CD4-positive, alpha-beta T cell treated with Interleukin-4 for 1 hour (primary cell): ENCODE measurements around the gene CPLX1.
"Not testable (repeated sequence)": the region's sequence is repeated elsewhere in the genome, so short reads cannot be mapped to it uniquely, and the experiment has no call there.

ENCODE experiments used
- DNase-seq, 2 donors: peaks; one replicate each; pipeline ENCODE4 v3.0.0-alpha.2; 2020 to 2022

CPLX1 gene

GRCh38 chr4:790466-790820, 35.5 kb downstream of the CPLX1 start:
- DNase-seq = no peak

GRCh38 chr4:789571-790465, 36.1 kb downstream of the CPLX1 start:
- no peak for DNase-seq

GRCh38 chr4:788636-789297, 37.2 kb downstream of the CPLX1 start:
- no peak for DNase-seq

- DNase-seq = no peak
These were observed 37.8 kb downstream of the CPLX1 start for GRCh38 chr4:788006-788635.

- DNase-seq = no peak
These were observed 38.4 kb downstream of the CPLX1 start for GRCh38 chr4:787561-787981.

GRCh38 chr4:786861-787300, 39.0 kb downstream of the CPLX1 start:
- DNase-seq = no peak

GRCh38 chr4:786074-786741, 39.7 kb downstream of the CPLX1 start:
- no peak for DNase-seq

GRCh38 chr4:785332-786073, 40.4 kb downstream of the CPLX1 start:
- no peak for DNase-seq

- no peak for DNase-seq
These were observed 41.3 kb downstream of the CPLX1 start for GRCh38 chr4:784401-785331.

- DNase-seq = peak; percentile 99 to 100
These were observed 44.3 kb downstream of the CPLX1 start for GRCh38 chr4:781493-782216.

- no peak for DNase-seq
These were observed 45.0 kb downstream of the CPLX1 start for GRCh38 chr4:780716-781492.

- not testable (repeated sequence) for DNase-seq
These were observed 45.7 kb downstream of the CPLX1 start for GRCh38 chr4:780255-780654.

GRCh38 chr4:779555-779954, 46.4 kb downstream of the CPLX1 start:
- DNase-seq = no peak

- DNase-seq = no peak
These were observed 48.2 kb downstream of the CPLX1 start for GRCh38 chr4:777520-778262.

- no peak for DNase-seq
These were observed 49.0 kb downstream of the CPLX1 start for GRCh38 chr4:776743-777441.

- DNase-seq = not testable (repeated sequence)
These were observed 50.4 kb downstream of the CPLX1 start for GRCh38 chr4:775485-775884.

- not testable (repeated sequence) for DNase-seq
These were observed 51.4 kb downstream of the CPLX1 start for GRCh38 chr4:774419-775092.

GRCh38 chr4:773214-773613, 52.7 kb downstream of the CPLX1 start:
- no peak for DNase-seq
